GM19240 (cell line): ENCODE data around the gene RBM20.
"Not testable (repeated sequence)": the region's sequence is repeated elsewhere in the genome, so short reads cannot be mapped to it uniquely, and the experiment has no call there.

Experiments used
- DNase-seq: peaks from one replicate; pipeline ENCODE4 v3.0.0; 2011; ENCODE audit warnings: low spot score; ENCODE audit not compliant: insufficient read length

RBM20 gene

GRCh38 chr10:110643653-110644597, at the start of gene RBM20:
RBM20 (plus strand) TSS chr10:110644336; CDS start chr10:110644455, 119 bp downstream.
- DNase-seq, result no peak

GRCh38 chr10:110597476-110597875, 46.7 kb upstream of the RBM20 start:
- DNase-seq, result no peak

- DNase-seq, result no peak
Measured at GRCh38 chr10:110600487-110601101, 43.5 kb upstream of the RBM20 start.

GRCh38 chr10:110601581-110601980, 42.6 kb upstream of the RBM20 start:
- no peak for DNase-seq

- no peak for DNase-seq
Measured at GRCh38 chr10:110608087-110608486, 36.0 kb upstream of the RBM20 start.

GRCh38 chr10:110609605-110610004, 34.5 kb upstream of the RBM20 start:
- no peak for DNase-seq

GRCh38 chr10:110610308-110610774, 33.8 kb upstream of the RBM20 start:
- DNase-seq, result no peak

GRCh38 chr10:110610781-110611180, 33.4 kb upstream of the RBM20 start:
- not testable (repeated sequence) for DNase-seq

GRCh38 chr10:110612087-110612486, 32.0 kb upstream of the RBM20 start:
- DNase-seq, result no peak

GRCh38 chr10:110612629-110613028, 31.5 kb upstream of the RBM20 start:
- DNase-seq, result no peak

- DNase-seq, result no peak
Measured at GRCh38 chr10:110613341-110613995, 30.7 kb upstream of the RBM20 start.

GRCh38 chr10:110613996-110614495, 30.1 kb upstream of the RBM20 start:
- DNase-seq, result no peak

- no peak for DNase-seq
Measured at GRCh38 chr10:110615057-110615747, 28.9 kb upstream of the RBM20 start.

- DNase-seq, result no peak
Measured at GRCh38 chr10:110616493-110617033, 27.6 kb upstream of the RBM20 start.

- no peak for DNase-seq
Measured at GRCh38 chr10:110617425-110618229, 26.5 kb upstream of the RBM20 start.

GRCh38 chr10:110618230-110618610, 25.9 kb upstream of the RBM20 start:
- DNase-seq, result no peak

GRCh38 chr10:110619514-110620397, 24.4 kb upstream of the RBM20 start:
- no peak for DNase-seq

GRCh38 chr10:110620398-110620719, 23.8 kb upstream of the RBM20 start:
- no peak for DNase-seq

- DNase-seq, result not testable (repeated sequence)
Measured at GRCh38 chr10:110623316-110623715, 20.8 kb upstream of the RBM20 start.
